SK-N-MC (cell line): Measurements from ENCODE around the gene SIL1.
"Not testable (repeated sequence)": the region's sequence is repeated elsewhere in the genome, so short reads cannot be mapped to it uniquely, and the experiment has no call there.

Source experiments
- DNase-seq: peaks from one replicate; pipeline ENCODE4 v3.0.0-alpha.2; 2011; ENCODE audit warnings: low read depth, low spot score
- H3K27ac ChIP-seq: fragments of 200-600 bp; sonication (generic); 2 replicates; pipeline ENCODE4 v1.5.1; 2016; ENCODE audit warnings: mixed run types
- H3K36me3 ChIP-seq: fragments of 200-600 bp; sonication (generic); 2 replicates; pipeline ENCODE4 v1.6.1; 2017; ENCODE audit warnings: antibody characterized with exemption, low read length, mixed read lengths; ENCODE audit not compliant: insufficient read depth
- H3K4me3 ChIP-seq: fragments of 200-600 bp; sonication (generic); 2 replicates; pipeline ENCODE4 v1.5.1; 2016
- H3K9ac ChIP-seq: fragments of 200-600 bp; sonication (generic); 2 replicates; pipeline ENCODE4 v1.8.0; 2017; ENCODE audit warnings: mixed run types, mixed read lengths; ENCODE audit not compliant: insufficient read length
- H3K9me3 ChIP-seq: fragments of 200-600 bp; sonication (generic); 2 replicates; pipeline ENCODE4 v1.6.1; 2017; ENCODE audit warnings: low read depth, mild to moderate bottlenecking, antibody characterized with exemption, low read length, moderate library complexity, mixed read lengths
- EZH2 ChIP-seq: fragments of 200-600 bp; sonication (generic); IDR thresholded peaks from one replicate; pipeline ENCODE4 v1.6.1; 2017; ENCODE audit warnings: antibody characterized with exemption
- FOXP2 ChIP-seq: optimal IDR thresholded peaks from 2 replicates; pipeline ENCODE3; 2011; ENCODE audit warnings: mild to moderate bottlenecking, moderate library complexity; ENCODE audit not compliant: insufficient read depth; ENCODE audit errors: extremely low read length, control extremely low read depth
- POLR2AphosphoS5 ChIP-seq: IDR thresholded peaks from 2 replicates; pipeline ENCODE4 v1.6.1; 2012; ENCODE audit warnings: mild to moderate bottlenecking, low read depth, low read length, borderline replicate concordance

SIL1 gene

GRCh38 chr5:139167952-139168720 lies 30.0 kb downstream of the SIL1 start:
- no peak for DNase-seq
- H3K9ac ChIP-seq: no peak overlapping the region
- H3K27ac ChIP-seq: peak overlapping the region; percentile 77
- H3K36me3 ChIP-seq: no peaks in the 10 kb centered on the region
- no peak for TF ChIP-seq FOXP2
- TF ChIP-seq POLR2AphosphoS5: no peak
- TF ChIP-seq EZH2: no peak
- peak overlapping the region; percentile 47 for H3K4me3 ChIP-seq
- no peaks in the 10 kb centered on the region for H3K9me3 ChIP-seq

GRCh38 chr5:139167533-139167932 lies 30.6 kb downstream of the SIL1 start:
- no peak overlapping the region for H3K9ac ChIP-seq
- H3K9me3 ChIP-seq: no peaks in the 10 kb centered on the region
- DNase-seq: no peak
- H3K4me3 ChIP-seq: no peak overlapping the region
- peak overlapping the region; percentile 77 for H3K27ac ChIP-seq
- H3K36me3 ChIP-seq: no peaks in the 10 kb centered on the region
- no peak for TF ChIP-seq FOXP2
- TF ChIP-seq POLR2AphosphoS5: no peak
- TF ChIP-seq EZH2: no peak

- Histone ChIP-seq H3K36me3 (no peaks in the 10 kb centered on the region), H3K9me3 (no peaks in the 10 kb centered on the region), H3K9ac (no peak overlapping the region), H3K27ac (no peak overlapping the region), H3K4me3 (no peak overlapping the region)
- TF ChIP-seq POLR2AphosphoS5 (no peak), EZH2 (no peak), FOXP2 (no peak)
- DNase-seq: no peak
Observed at GRCh38 chr5:139167063-139167462, 31.1 kb downstream of the SIL1 start.

GRCh38 chr5:139164897-139165296 lies 33.3 kb downstream of the SIL1 start:
- not testable (repeated sequence) for H3K27ac ChIP-seq, H3K36me3 ChIP-seq, H3K9me3 ChIP-seq, H3K4me3 ChIP-seq, H3K9ac ChIP-seq, DNase-seq

GRCh38 chr5:139164020-139164419 lies 34.1 kb downstream of the SIL1 start:
- Histone ChIP-seq H3K36me3 (no peaks in the 10 kb centered on the region), H3K4me3 (no peak overlapping the region), H3K27ac (no peak overlapping the region), H3K9ac (no peak overlapping the region), H3K9me3 (no peaks in the 10 kb centered on the region)
- no peak for TF ChIP-seq EZH2
- no peak for TF ChIP-seq FOXP2
- TF ChIP-seq POLR2AphosphoS5: no peak
- no peak for DNase-seq

- no peak for DNase-seq
- H3K9ac ChIP-seq: no peak overlapping the region
Observed at GRCh38 chr5:139162448-139162847, 35.7 kb downstream of the SIL1 start.

GRCh38 chr5:139158791-139159190 lies 39.4 kb downstream of the SIL1 start:
- Histone ChIP-seq H3K36me3 (no peaks in the 10 kb centered on the region), H3K4me3 (no peak overlapping the region), H3K9ac (no peak overlapping the region), H3K27ac (no peak overlapping the region), H3K9me3 (no peaks in the 10 kb centered on the region)
- no peak for DNase-seq
- TF ChIP-seq FOXP2 (no peak), EZH2 (no peak), POLR2AphosphoS5 (no peak)

More at GRCh38 chr5:139162448-139162847, 35.7 kb downstream of the SIL1 start:
- H3K27ac ChIP-seq: no peak overlapping the region
- no peaks in the 10 kb centered on the region for H3K36me3 ChIP-seq
- no peaks in the 10 kb centered on the region for H3K9me3 ChIP-seq
- TF ChIP-seq EZH2: no peak
- TF ChIP-seq POLR2AphosphoS5: no peak
- TF ChIP-seq FOXP2: no peak
- H3K4me3 ChIP-seq: no peak overlapping the region

GRCh38 chr5:139157556-139157955 lies 40.6 kb downstream of the SIL1 start:
- TF ChIP-seq FOXP2 (no peak), EZH2 (no peak), POLR2AphosphoS5 (no peak)
- Histone ChIP-seq H3K27ac (no peak overlapping the region), H3K9ac (no peak overlapping the region), H3K4me3 (no peak overlapping the region), H3K9me3 (no peaks in the 10 kb centered on the region), H3K36me3 (no peaks in the 10 kb centered on the region)
- DNase-seq: no peak

- no peaks in the 10 kb centered on the region for H3K36me3 ChIP-seq
- no peaks in the 10 kb centered on the region for H3K9me3 ChIP-seq
- no peak overlapping the region for H3K27ac ChIP-seq
- H3K4me3 ChIP-seq: no peak overlapping the region
- no peak for DNase-seq
- no peak overlapping the region for H3K9ac ChIP-seq
- TF ChIP-seq EZH2 (no peak), POLR2AphosphoS5 (no peak), FOXP2 (no peak)
Observed at GRCh38 chr5:139156814-139157213, 41.4 kb downstream of the SIL1 start.
